C4-2B (cell line): ENCODE results near the gene YIF1B.

Source experiments
- H3K27ac ChIP-seq: fragments of 450-650 bp; 2 replicates; pipeline ENCODE4 v1.5.1; 2017
- ZFX ChIP-seq: fragments of 450-650 bp; IDR thresholded peaks from 2 replicates; pipeline ENCODE4 v1.6.1; 2017
- TF ChIP-seq, protein P1 (sequence below): fragments of 450-650 bp; conservative IDR thresholded peaks from 2 replicates; pipeline ENCODE4 v1.5.1; 2017; ENCODE audit warnings: mild to moderate bottlenecking

YIF1B gene

GRCh38 chr19:38268539-38268938 is 47.2 kb downstream of the YIF1B start:
- H3K27ac ChIP-seq, result no peak overlapping the region

DNA sequence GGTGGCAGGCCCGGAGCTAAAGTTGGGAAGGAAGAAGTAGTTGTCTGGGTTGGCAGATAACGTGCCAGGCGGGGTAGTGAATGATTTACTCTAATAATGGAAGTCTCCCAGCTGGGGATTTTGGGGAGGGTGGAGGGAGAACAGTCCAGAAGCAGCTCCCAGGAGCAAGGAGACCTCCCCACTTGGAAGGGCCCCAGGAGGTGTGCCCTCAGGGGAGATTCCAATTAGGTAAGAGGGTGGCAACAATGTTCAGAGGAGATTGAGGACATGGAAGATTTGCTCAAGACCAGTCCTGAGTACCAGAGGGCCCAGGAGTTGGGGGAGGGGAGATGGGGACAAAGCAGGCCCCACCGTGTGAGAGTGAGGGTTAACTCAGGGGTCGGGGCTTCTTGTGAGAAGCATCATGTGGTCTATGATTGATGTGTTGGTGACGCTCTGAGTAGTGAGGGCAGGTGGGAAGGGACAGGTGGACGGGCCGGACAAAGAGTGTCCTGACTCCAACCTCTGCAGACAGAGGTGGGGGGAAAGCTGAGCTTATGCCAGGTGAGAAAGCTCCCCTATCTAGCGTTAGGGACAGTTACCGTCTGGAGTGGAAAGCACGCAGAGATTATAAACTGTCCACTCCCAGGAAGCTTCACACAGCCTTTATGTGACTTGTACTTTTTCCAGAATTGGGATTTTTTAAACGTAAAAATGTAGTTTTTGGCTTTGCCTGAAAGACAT is 47.8 kb downstream of the YIF1B start:
- no peak overlapping the region for H3K27ac ChIP-seq
- TF ChIP-seq ZFX, result no peak
- TF ChIP-seq, protein P1, sequence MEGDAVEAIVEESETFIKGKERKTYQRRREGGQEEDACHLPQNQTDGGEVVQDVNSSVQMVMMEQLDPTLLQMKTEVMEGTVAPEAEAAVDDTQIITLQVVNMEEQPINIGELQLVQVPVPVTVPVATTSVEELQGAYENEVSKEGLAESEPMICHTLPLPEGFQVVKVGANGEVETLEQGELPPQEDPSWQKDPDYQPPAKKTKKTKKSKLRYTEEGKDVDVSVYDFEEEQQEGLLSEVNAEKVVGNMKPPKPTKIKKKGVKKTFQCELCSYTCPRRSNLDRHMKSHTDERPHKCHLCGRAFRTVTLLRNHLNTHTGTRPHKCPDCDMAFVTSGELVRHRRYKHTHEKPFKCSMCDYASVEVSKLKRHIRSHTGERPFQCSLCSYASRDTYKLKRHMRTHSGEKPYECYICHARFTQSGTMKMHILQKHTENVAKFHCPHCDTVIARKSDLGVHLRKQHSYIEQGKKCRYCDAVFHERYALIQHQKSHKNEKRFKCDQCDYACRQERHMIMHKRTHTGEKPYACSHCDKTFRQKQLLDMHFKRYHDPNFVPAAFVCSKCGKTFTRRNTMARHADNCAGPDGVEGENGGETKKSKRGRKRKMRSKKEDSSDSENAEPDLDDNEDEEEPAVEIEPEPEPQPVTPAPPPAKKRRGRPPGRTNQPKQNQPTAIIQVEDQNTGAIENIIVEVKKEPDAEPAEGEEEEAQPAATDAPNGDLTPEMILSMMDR, result no peak

More at GRCh38 chr19:38268539-38268938, 47.2 kb downstream of the YIF1B start:
- no peak for TF ChIP-seq ZFX
- TF ChIP-seq, protein P1, result no peak

- H3K27ac ChIP-seq, result no peak overlapping the region
- no peak for TF ChIP-seq ZFX
- TF ChIP-seq, protein P1, result no peak
Measured at GRCh38 chr19:38266981-38267597, 48.7 kb downstream of the YIF1B start.

GRCh38 chr19:38265921-38266429 is 49.8 kb downstream of the YIF1B start:
- TF ChIP-seq, protein P1, result no peak
- no peak for TF ChIP-seq ZFX
- H3K27ac ChIP-seq, result peak overlapping the region; percentile 94

DNA sequence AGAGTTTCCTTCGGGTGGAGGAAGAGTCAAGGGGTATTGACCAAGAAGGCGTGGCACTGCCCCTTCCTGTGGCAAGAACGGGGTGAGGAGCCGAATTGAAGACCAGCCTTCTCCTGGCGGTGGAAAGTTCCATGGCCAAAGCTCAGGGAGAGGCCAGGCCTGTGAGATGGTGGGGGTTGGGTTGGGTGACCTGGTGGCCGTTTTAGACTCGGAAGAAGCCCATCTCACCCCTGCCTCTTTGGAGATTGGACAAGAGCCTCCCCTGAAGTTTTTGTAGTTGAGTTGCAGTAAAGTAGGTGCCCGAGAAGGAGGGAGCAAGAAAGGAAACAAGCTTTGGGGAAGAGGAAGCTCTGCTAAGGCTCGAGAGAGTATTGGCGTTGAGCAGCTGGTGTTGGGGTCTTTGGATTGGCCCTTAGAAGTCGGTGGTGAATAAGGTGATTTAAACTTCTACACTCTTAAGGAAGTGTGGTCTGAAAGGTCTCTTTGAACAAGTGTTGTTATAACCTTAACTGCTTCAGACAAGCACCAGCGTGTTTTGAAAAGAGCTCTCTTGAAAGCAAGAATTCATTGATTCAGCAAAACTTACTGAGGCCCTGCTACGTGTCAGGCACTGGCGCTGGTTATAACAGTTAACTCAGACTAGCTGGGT is 50.4 kb downstream of the YIF1B start:
- TF ChIP-seq ZFX, result no peak
- TF ChIP-seq, protein P1, result no peak

GRCh38 chr19:38264486-38265212 is 51.1 kb downstream of the YIF1B start, which contains the start of gene SPINT2:
Gene SPINT2, plus strand, starts transcription at chr19:38264573. Its CDS starts 320 bp downstream, at chr19:38264893.
- H3K27ac ChIP-seq, result peak within 1 kb of the TSS; percentile 94
- TF ChIP-seq, protein P1, result no peak
- TF ChIP-seq ZFX, result peak; percentile 57; the same call in 1 of the 2 replicates

More for the DNA sequence above, 50.4 kb downstream of the YIF1B start:
- peak overlapping the region; percentile 94 for H3K27ac ChIP-seq
